ENCODE data around the gene SKAP1. TPM values are rescaled to one million over a fixed set of nuclear protein-coding genes. Genes with fewer than 3 reads are reported as not detected.

SKAP1 gene
- total RNA-seq, 4 donors from 2014 or later, result 0.33 to 2.1 (median 1.0) TPM

GRCh38 chr17:48148029-48148770 is 281.8 kb downstream of the SKAP1 start:
- H3K36me3 ChIP-seq, result no peaks in the 10 kb centered on the region
- 72 to 73% methylated on average over 14 of the region's 14 CpGs for WGBS, 2 donors
- no peaks in the 10 kb centered on the region for H3K27me3 ChIP-seq
- H3K4me3 ChIP-seq (replicated peaks in 1 of 3), result no peak overlapping the region
- no peaks in the 10 kb centered on the region for H3K9me3 ChIP-seq
- intact Hi-C loops (cut with DNase I), result no loop called here
- H3K27ac ChIP-seq, result no peak overlapping the region
- H3K4me1 ChIP-seq, result no peaks in the 10 kb centered on the region
- TF ChIP-seq POLR2A (IDR thresholded peaks at IDR 0.05) (no peak), CTCF (IDR thresholded peaks at IDR 0.05) (no peak)
- DNase-seq, result no peak

- no peaks in the 10 kb centered on the region for H3K4me1 ChIP-seq
- 97 to 98% methylated on average over 3 of the region's 3 CpGs for WGBS, 2 donors
- H3K36me3 ChIP-seq, result no peaks in the 10 kb centered on the region
- intact Hi-C loops (cut with DNase I), result no loop called here
- no peaks in the 10 kb centered on the region for H3K27me3 ChIP-seq
- no peaks in the 10 kb centered on the region for H3K9me3 ChIP-seq
- TF ChIP-seq POLR2A (IDR thresholded peaks at IDR 0.05), result no peak
- TF ChIP-seq CTCF (IDR thresholded peaks at IDR 0.05), result no peak
- DNase-seq, result no peak
- H3K27ac ChIP-seq, result no peak overlapping the region
- no peak overlapping the region for H3K4me3 ChIP-seq (replicated peaks in 1 of 3)
Observed at GRCh38 chr17:48144976-48145798, 284.8 kb downstream of the SKAP1 start.

DNA sequence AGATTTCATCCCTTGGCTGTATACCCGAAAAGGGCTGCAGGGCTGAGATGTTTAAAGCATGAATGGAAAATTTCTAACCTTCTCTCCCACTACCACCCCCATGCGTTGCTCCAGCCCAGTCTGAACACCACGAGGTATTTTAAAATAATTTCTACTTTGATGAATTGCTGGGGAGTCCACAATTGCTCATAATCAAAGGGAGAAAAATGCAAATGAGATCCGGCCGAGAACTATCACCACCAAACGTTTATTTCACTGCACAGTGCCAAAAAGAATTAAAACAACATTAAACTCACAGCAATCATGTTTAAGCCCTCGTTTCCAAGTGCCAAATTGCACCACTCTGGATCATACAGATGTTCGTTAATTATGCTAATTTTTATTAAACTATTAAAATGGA is 285.8 kb downstream of the SKAP1 start:
- H3K27me3 ChIP-seq, result no peaks in the 10 kb centered on the region
- intact Hi-C loops (cut with DNase I), result no loop called here
- H3K4me3 ChIP-seq (replicated peaks in 1 of 3), result no peak overlapping the region
- no peak overlapping the region for H3K27ac ChIP-seq
- H3K9me3 ChIP-seq, result no peaks in the 10 kb centered on the region
- H3K4me1 ChIP-seq, result no peaks in the 10 kb centered on the region
- 64 to 73% methylated on average over 8 of the region's 8 CpGs for WGBS, 2 donors
- no peaks in the 10 kb centered on the region for H3K36me3 ChIP-seq
- TF ChIP-seq CTCF (IDR thresholded peaks at IDR 0.05) (no peak), POLR2A (IDR thresholded peaks at IDR 0.05) (no peak)
- DNase-seq, result no peak

GRCh38 chr17:48143629-48144028 is 286.4 kb downstream of the SKAP1 start:
- Histone ChIP-seq H3K27me3 (no peaks in the 10 kb centered on the region), H3K27ac (no peak overlapping the region), H3K4me1 (no peaks in the 10 kb centered on the region), H3K4me3 (replicated peaks in 1 of 3) (no peak overlapping the region), H3K9me3 (no peaks in the 10 kb centered on the region), H3K36me3 (no peaks in the 10 kb centered on the region)
- intact Hi-C loops (cut with DNase I), result no loop called here
- TF ChIP-seq CTCF (IDR thresholded peaks at IDR 0.05) (no peak), POLR2A (IDR thresholded peaks at IDR 0.05) (no peak)
- WGBS, 2 donors, result 47 to 56% methylated on average over 6 of the region's 6 CpGs
- no peak for DNase-seq

DNA sequence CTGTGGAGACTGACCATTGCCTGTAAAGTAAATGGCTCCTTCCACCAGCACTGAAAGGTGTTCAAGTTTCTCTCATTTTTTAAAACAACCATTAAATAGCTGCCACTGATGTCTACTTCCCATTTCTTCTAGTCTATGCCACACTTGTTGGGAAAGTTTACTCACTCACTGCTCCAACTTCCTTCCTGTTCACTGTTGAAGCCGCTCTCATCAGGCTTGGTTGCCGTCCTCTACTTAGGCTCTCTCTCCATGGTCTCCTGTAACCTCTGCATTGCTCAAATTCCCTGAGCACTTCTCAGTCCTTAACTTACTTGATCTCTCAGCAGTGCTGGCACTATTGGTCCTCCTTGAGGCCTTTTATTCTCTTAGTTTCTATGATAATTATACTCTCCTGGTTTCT is 290.1 kb downstream of the SKAP1 start:
- intact Hi-C loops (cut with DNase I), result no loop called here
- H3K36me3 ChIP-seq, result no peaks in the 10 kb centered on the region

More for the DNA sequence above, 290.1 kb downstream of the SKAP1 start:
- Histone ChIP-seq H3K27ac (no peak overlapping the region), H3K4me3 (replicated peaks in 1 of 3) (no peak overlapping the region), H3K9me3 (no peaks in the 10 kb centered on the region), H3K4me1 (no peaks in the 10 kb centered on the region), H3K27me3 (no peaks in the 10 kb centered on the region)
- no peak for DNase-seq
- TF ChIP-seq POLR2A (IDR thresholded peaks at IDR 0.05), result no peak
- TF ChIP-seq CTCF (IDR thresholded peaks at IDR 0.05), result no peak
- 55 to 58% methylated on average over 2 of the region's 2 CpGs for WGBS, 2 donors

All from thyroid gland (tissue), 4 donors.